Sigmoid colon (tissue), 4 donors: ENCODE results near the gene NTN1.

Experiments
- POLR2A ChIP-seq, 2 donors: fragments of 450-650 bp; IDR thresholded peaks; one replicate each; pipeline ENCODE4 v1.6.1; 2016; ENCODE audit warnings: antibody characterized with exemption in 2 of 2, mild to moderate bottlenecking in 2 of 2, moderate library complexity in 2 of 2
- POLR2AphosphoS5 ChIP-seq, 4 donors: sonication (generic); formaldehyde crosslinking; IDR thresholded peaks; one replicate each; pipeline ENCODE4 v1.6.1; 2017; ENCODE audit warnings: antibody characterized with exemption in 4 of 4
- TF ChIP-seq, protein P1 (sequence below), 4 experiments: fragments of 450-650 bp in 3 of 4; fragments of 200-600 bp in 1 of 4; IDR thresholded peaks; one replicate each; pipeline ENCODE4 v1.5.1; 2016 to 2019; ENCODE audit warnings: antibody characterized with exemption in 4 of 4, mild to moderate bottlenecking in 3 of 4, moderate library complexity in 2 of 4

DNA sequence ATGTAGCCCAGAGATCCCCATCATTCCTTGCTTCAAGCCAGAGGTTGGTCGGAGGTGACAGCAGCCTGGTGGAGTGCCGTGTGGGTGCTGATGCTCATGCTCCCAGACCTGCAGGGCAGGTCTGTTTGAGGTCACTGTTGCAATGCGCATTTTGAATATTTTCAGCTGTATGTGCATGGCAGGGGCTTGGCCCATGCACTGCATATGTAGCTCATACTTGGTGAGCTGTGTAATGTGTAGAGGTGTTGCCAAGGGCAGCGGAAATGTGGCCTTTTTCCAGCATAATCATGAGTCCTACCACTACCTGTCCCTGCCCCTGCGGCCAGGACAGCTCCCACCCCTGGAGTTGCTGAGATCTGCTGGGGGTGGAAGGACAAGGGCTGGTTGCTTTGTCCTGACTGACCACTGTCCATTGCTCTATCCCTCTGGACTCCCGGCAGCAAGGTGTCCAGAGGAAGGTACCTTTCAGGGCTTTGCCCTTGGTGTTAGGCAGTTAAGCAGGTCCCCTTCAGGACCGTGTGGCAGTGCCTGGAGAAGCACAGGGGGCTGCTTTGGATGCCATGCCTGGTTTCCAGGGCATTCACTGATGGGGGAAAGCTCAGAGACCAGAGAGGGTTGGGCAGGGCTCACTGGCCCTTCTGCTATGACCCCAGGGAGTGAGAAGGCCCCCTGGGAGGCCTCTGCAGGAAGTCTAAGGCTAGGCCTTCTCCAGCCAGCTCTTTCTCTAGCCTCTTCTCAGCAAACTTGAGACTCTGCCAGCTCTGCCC, 215.2 kb downstream of the NTN1 start:
- TF ChIP-seq, protein P1, sequence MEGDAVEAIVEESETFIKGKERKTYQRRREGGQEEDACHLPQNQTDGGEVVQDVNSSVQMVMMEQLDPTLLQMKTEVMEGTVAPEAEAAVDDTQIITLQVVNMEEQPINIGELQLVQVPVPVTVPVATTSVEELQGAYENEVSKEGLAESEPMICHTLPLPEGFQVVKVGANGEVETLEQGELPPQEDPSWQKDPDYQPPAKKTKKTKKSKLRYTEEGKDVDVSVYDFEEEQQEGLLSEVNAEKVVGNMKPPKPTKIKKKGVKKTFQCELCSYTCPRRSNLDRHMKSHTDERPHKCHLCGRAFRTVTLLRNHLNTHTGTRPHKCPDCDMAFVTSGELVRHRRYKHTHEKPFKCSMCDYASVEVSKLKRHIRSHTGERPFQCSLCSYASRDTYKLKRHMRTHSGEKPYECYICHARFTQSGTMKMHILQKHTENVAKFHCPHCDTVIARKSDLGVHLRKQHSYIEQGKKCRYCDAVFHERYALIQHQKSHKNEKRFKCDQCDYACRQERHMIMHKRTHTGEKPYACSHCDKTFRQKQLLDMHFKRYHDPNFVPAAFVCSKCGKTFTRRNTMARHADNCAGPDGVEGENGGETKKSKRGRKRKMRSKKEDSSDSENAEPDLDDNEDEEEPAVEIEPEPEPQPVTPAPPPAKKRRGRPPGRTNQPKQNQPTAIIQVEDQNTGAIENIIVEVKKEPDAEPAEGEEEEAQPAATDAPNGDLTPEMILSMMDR (IDR thresholded peaks at IDR 0.05) = no peak
- no peak for TF ChIP-seq POLR2AphosphoS5 (IDR thresholded peaks at IDR 0.05)
- TF ChIP-seq POLR2A (IDR thresholded peaks at IDR 0.05) = no peak
